WI38 (cell line): ENCODE measurements around the gene BCAP31.

ENCODE experiments used
- H3K4me3 ChIP-seq: 2 replicates; pipeline ENCODE4 v1.5.1; 2011; ENCODE audit warnings: low read depth, mild to moderate bottlenecking, control low read depth, low read length
- TF ChIP-seq, protein P1 (sequence below): IDR thresholded peaks from 2 replicates; pipeline ENCODE4 v1.5.1; 2012; ENCODE audit warnings: low read depth, mild to moderate bottlenecking, control low read depth, low read length

Gene BCAP31

DNA sequence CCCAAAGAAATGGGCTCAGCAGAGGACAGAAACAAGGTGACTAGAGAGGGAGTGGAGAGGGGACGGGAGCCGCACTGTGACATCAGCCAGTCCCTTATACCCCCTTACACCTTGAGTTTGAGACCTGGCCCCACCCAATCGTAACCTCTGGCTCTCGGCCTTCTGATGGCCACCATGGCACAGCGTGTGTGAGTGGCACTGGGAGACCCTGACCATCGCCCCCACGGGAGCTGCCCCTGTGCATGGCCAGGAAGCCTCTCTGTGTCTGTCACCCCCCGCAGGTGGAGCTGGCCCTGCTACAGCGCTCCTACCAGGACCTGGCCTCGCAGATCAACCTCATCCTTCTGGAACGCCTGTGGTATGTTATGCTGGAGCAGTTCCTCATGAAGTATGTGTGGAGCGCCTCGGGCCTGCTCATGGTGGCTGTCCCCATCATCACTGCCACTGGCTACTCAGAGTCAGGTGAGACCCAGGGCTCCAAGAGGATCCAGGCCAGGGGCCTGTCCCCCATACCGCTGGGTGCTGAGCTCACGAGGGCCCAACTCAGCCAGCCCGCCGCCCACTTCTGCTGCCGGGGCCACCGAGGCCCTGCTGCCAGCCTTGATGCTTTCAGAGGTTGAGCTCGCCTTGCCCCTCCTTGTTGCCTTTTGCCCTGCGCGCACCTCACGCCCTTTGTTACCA is 4.9 kb upstream of the BCAP31 start:
- TF ChIP-seq, protein P1, sequence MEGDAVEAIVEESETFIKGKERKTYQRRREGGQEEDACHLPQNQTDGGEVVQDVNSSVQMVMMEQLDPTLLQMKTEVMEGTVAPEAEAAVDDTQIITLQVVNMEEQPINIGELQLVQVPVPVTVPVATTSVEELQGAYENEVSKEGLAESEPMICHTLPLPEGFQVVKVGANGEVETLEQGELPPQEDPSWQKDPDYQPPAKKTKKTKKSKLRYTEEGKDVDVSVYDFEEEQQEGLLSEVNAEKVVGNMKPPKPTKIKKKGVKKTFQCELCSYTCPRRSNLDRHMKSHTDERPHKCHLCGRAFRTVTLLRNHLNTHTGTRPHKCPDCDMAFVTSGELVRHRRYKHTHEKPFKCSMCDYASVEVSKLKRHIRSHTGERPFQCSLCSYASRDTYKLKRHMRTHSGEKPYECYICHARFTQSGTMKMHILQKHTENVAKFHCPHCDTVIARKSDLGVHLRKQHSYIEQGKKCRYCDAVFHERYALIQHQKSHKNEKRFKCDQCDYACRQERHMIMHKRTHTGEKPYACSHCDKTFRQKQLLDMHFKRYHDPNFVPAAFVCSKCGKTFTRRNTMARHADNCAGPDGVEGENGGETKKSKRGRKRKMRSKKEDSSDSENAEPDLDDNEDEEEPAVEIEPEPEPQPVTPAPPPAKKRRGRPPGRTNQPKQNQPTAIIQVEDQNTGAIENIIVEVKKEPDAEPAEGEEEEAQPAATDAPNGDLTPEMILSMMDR, result no peak
- no peak overlapping the region for H3K4me3 ChIP-seq

DNA sequence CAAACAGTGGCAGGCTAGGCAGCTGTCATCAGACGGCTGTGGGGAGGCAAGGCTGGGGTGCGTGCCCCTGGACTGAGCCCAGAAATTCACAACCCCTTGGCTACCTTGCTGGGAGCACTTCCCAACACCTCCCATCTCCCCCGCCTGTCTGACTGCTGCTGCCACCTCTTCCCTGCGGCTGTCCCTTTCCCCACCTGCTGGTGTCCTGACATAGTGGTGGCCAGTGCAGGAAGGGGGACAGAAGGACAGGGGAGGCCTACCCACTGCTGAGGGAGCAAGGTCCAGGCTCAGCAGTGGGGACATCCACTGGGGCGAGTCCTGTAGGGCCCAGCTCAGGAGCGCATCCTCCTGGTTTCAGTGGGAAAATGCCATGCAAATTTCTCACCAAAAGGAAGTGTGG is 3.9 kb upstream of the BCAP31 start:
- TF ChIP-seq, protein P1, result no peak
- H3K4me3 ChIP-seq, result no peak overlapping the region

DNA sequence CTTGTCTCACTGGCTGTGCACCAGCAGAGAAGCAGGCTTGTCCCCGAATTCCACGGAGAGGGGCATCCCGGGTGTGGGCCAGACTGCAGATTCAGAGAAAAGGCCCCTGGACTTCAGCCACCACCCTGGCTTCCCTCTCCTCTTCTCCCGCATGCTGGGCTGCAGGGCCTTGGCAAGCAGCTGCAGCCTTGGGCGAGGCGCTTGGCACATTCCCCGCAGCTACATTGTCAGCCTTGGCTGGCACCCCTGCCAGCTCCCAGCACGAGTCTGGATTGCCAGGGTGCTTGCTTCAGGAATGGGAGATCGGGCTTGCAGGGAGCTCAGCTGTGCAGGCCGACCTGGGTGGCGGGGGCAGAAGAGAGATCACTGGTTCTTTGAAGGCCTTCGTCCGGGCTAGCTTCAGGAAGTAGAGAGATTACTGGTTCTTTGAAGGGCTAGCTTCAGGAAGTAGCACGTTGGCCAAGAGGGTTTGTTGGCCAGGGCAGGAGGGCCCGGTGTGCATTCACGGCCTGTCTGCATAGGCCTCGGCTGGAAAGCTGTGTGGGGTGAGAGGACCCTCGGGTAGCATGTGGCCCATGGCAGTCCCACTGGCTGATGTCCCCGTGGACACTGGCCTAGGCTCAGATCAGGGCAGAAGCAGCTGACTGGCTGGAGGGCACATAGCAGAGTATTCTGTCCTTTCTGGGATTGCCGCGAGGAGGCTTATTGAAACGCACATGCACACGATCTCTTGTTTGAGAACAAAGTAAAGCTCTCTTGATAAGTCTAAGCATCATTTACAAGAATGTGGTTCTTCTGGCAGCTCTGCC is 3.1 kb upstream of the BCAP31 start:
- peak overlapping the region; percentile 38 for H3K4me3 ChIP-seq
- TF ChIP-seq, protein P1, result no peak

DNA sequence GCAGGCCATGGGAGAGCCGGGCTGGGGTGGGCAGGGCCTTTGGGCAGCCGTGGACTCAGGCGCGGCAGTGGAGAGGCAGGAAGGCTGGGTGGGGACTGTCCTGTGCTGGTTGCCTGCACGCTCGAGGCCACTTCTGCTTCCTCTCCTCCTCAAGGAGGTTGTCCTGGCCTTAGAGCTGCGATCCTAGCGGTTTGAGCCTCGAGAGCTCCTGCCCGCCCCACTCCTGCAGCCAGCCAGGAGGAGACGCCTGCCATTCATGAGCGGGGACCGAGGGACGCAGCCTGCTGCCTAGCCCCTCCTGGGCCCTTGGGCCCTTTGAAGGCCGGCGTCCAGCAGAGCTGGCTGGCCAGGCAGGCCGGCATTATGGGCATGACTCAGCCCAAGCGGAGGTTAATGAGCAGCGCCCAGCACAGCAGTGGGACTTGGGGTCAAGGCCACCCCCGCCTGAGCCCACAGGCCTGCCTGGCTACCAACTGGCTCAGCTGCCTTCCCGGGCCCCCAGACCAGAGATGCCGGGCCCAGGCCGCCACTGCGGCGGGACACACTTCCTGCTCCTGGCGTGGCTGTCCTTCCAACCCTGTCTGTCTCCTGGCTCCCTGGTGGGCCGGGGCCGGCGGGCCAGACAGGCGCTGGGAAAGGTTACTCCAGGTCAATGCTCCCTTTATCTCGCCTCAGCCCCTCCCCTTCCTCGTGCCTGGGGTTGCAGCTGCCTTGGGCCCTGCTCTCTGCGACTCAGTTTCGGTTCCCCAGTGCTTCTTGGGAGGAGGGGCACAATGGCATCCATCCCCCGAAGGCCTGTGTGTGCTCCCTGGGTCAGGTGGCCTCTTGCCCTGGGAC is 2.3 kb upstream of the BCAP31 start:
- peak overlapping the region; percentile 38 for H3K4me3 ChIP-seq
- TF ChIP-seq, protein P1, result no peak

DNA sequence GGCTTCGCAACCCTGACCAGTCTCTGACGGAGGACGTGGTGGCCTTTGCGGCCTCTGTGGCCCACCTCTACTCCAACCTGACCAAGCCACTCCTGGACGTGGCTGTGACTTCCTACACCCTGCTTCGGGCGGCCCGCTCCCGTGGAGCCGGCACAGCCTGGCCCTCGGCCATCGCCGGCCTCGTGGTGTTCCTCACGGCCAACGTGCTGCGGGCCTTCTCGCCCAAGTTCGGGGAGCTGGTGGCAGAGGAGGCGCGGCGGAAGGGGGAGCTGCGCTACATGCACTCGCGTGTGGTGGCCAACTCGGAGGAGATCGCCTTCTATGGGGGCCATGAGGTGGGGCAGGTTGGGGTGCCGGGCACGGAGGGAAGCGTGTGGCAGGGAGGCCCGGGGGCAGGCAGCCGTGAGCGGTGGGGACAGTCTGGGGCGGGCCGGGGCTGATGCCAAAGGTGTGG is 1.7 kb upstream of the BCAP31 start:
- TF ChIP-seq, protein P1, result no peak
- no peak overlapping the region for H3K4me3 ChIP-seq

DNA sequence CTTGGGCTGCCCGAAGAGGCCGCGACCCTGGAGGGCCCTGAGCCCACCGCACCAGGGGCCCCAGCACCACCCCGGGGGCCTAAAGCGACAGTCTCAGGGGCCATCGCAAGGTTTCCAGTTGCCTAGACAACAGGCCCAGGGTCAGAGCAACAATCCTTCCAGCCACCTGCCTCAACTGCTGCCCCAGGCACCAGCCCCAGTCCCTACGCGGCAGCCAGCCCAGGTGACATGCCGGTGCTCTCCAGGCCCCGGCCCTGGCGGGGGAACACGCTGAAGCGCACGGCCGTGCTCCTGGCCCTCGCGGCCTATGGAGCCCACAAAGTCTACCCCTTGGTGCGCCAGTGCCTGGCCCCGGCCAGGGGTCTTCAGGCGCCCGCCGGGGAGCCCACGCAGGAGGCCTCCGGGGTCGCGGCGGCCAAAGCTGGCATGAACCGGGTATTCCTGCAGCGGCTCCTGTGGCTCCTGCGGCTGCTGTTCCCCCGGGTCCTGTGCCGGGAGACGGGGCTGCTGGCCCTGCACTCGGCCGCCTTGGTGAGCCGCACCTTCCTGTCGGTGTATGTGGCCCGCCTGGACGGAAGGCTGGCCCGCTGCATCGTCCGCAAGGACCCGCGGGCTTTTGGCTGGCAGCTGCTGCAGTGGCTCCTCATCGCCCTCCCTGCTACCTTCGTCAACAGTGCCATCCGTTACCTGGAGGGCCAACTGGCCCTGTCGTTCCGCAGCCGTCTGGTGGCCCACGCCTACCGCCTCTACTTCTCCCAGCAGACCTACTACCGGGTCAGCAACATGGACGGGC is 1.0 kb upstream of the BCAP31 start:
- TF ChIP-seq, protein P1, result no peak

More for the DNA sequence above, 1.0 kb upstream of the BCAP31 start:
- peak overlapping the region; percentile 49 for H3K4me3 ChIP-seq
